NCI-H1105 (cell line): ENCODE measurements around the gene CFI.
"Not testable (repeated sequence)": the region's sequence is repeated elsewhere in the genome, so short reads cannot be mapped to it uniquely, and the experiment has no call there.

Source experiments
- DNase-seq: peaks from one replicate; lab custom pipeline; 2025; lab: John Stamatoyannopoulos, UW

Gene CFI

GRCh38 chr4:109795059-109795458, 6.7 kb downstream of the CFI start:
- no peak for DNase-seq

GRCh38 chr4:109787807-109788206, 14.0 kb downstream of the CFI start:
- no peak for DNase-seq

GRCh38 chr4:109786846-109787245, 15.0 kb downstream of the CFI start:
- DNase-seq: no peak

- DNase-seq: not testable (repeated sequence)
These were observed 19.7 kb downstream of the CFI start for GRCh38 chr4:109782092-109782491.

- no peak for DNase-seq
These were observed 36.9 kb downstream of the CFI start for GRCh38 chr4:109764789-109765402.

GRCh38 chr4:109764376-109764775, 37.4 kb downstream of the CFI start:
- no peak for DNase-seq

GRCh38 chr4:109760682-109761081, 41.1 kb downstream of the CFI start:
- DNase-seq: no peak

- DNase-seq: no peak
These were observed 46.1 kb downstream of the CFI start for GRCh38 chr4:109755656-109756055.

- no peak for DNase-seq
These were observed 47.5 kb downstream of the CFI start for GRCh38 chr4:109754093-109754857.

GRCh38 chr4:109752525-109752924, 49.3 kb downstream of the CFI start:
- no peak for DNase-seq

GRCh38 chr4:109751852-109752251, 49.9 kb downstream of the CFI start:
- no peak for DNase-seq

- no peak for DNase-seq
These were observed 51.1 kb downstream of the CFI start for GRCh38 chr4:109750652-109751244.

- DNase-seq: no peak
These were observed 52.3 kb downstream of the CFI start for GRCh38 chr4:109749388-109750082.

- no peak for DNase-seq
These were observed 53.7 kb downstream of the CFI start for GRCh38 chr4:109748114-109748513.

GRCh38 chr4:109746728-109747127, 55.1 kb downstream of the CFI start:
- DNase-seq: no peak

- DNase-seq: no peak
These were observed 56.0 kb downstream of the CFI start for GRCh38 chr4:109745830-109746229.

GRCh38 chr4:109739547-109739946, 62.3 kb downstream of the CFI start:
- DNase-seq: no peak

- no peak for DNase-seq
These were observed 63.5 kb downstream of the CFI start for GRCh38 chr4:109738104-109738872.

GRCh38 chr4:109735566-109736365, 66.0 kb downstream of the CFI start:
- no peak for DNase-seq

- DNase-seq: no peak
These were observed 68.1 kb downstream of the CFI start for GRCh38 chr4:109733728-109734127.
